ENCODE results near the gene ATP6V0D1. TPM values are rescaled to one million over a fixed set of nuclear protein-coding genes. Genes with fewer than 3 reads are reported as not detected.

Gene ATP6V0D1
- 65.5 and 76.6 TPM in 2 replicates for total RNA-seq (2014; rRNA removed)
- percentile 68 among the genes with signal in this experiment for Bru-seq, nascent RNA
- BruChase-seq, experiment 1, labeled RNA remaining after a 6-hour chase = percentile 80 among the genes with signal in this experiment
- BruChase-seq, experiment 2, labeled RNA remaining after a 2-hour chase = percentile 82 among the genes with signal in this experiment
- long read RNA-seq, transcript ATP6V0D1-201 (8 exons, 1,716 nt) = major isoform, 199 of 230 reads
- long read RNA-seq, partial matches to known transcripts = 11 of 230 reads
- long read RNA-seq, other reads (novel, unspliced or antisense) = 18 of 230 reads

DNA sequence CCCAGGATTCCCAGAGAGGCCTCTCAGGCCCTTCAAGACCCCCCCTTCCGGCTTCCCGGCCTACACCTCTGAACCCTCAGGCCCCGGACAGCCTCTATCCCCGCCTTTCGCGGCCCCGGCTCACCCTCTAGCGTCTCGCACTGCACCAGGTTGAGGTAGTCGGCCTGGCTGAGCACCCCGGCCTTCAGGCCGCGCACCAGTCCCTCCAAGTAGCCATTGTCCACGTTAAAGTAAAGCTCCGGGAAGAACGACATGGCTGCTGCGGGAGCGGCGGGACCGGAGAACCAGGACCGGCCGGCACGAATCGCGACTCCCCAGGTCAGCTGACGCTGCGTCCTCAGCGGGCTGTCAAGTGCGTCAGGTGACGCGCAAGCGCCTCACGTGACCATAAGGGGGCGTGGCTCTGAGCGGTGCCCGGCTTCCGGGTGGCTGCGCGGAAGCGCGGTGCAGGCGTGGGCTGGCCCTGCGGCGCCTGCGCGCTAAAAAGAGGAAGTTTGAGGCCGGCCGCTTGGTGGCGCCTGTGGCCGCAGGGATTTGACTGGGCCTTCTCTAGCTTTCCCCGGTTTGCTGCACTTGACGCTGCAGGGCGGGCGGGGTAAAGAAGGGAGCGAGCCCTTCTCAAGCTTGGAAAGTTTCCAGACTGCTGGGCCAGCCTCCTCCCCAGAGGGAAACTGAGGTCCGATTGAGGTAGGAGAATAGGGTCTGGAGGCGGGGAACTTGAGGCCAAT is at the start of gene ATP6V0D1:
Gene ATP6V0D1 (minus strand): TSS at position 325 of the 728 bp plus-strand sequence. CDS start 71 bp downstream, at position 254.
- Histone ChIP-seq H3K9me2 (replicated peaks; ENCODE audit: low read length) (no peaks in the 10 kb centered on the region), H4K20me1 (ENCODE audit: low read length) (no peaks in the 10 kb centered on the region; the same call in 1 of the 2 replicates), H3K4me3 (ENCODE audit: low read length) (peak within 1 kb of the TSS; percentile 90), H3F3A (ENCODE audit: low read length, unreplicated experiment) (no peaks in the 10 kb centered on the region), H3K4me1 (ENCODE audit: insufficient read depth, low read length) (peaks cover 7% of the 10 kb centered on the region; the same call in 1 of the 2 replicates), H3K9ac (ENCODE audit: low read length) (peak within 1 kb of the TSS; percentile 85), H3K4me2 (ENCODE audit: low read length) (peak within 1 kb of the TSS; percentile 86), H3K79me2 (ENCODE audit: low read length) (peaks cover 48% of the 10 kb centered on the region), H3K27me3 (ENCODE audit: low read length) (no peaks in the 10 kb centered on the region), H3K36me3 (ENCODE audit: low read depth, low read length) (no peaks in the 10 kb centered on the region), H3K9me3 (ENCODE audit: low read length) (no peaks in the 10 kb centered on the region), H3K27ac (ENCODE audit: low read length) (peak within 1 kb of the TSS; percentile 37), H2AFZ (ENCODE audit: low read length) (peak within 1 kb of the TSS; percentile 82)
- peak; percentile 71 for TF ChIP-seq CTCF (conservative IDR thresholded peaks at IDR 0.05; ENCODE audit: low read depth, low read length)
- no peak for TF ChIP-seq EZH2phosphoT487 (IDR thresholded peaks at IDR 0.05; ENCODE audit: borderline replicate concordance, low read length)
- no peak for TF ChIP-seq EZH2 (IDR thresholded peaks at IDR 0.05; ENCODE audit: low read length, unreplicated experiment)
- POLR2A ChIA-PET (ENCODE audit: unreplicated experiment) = interaction anchor here (0.5 to 0.6 kb wide), 5 partner anchors 19 to 756 kb away, joined by 3 to 8 read pairs (median 4); no protein-coding TSS in a partner anchor
- CTCF ChIA-PET = interaction anchor here (0.6 to 1.8 kb wide), 3 partner anchors 33 to 528 kb away, joined by 4 to 9 read pairs (median 4); no protein-coding TSS in a partner anchor
- DNase-seq (peak; percentile 97), ATAC-seq (peak; percentile 93)
- no TSS peak for BruUV-seq (replicated peaks)
- intact Hi-C loops (cut with micrococcal nuclease) = no loop called here

DNA sequence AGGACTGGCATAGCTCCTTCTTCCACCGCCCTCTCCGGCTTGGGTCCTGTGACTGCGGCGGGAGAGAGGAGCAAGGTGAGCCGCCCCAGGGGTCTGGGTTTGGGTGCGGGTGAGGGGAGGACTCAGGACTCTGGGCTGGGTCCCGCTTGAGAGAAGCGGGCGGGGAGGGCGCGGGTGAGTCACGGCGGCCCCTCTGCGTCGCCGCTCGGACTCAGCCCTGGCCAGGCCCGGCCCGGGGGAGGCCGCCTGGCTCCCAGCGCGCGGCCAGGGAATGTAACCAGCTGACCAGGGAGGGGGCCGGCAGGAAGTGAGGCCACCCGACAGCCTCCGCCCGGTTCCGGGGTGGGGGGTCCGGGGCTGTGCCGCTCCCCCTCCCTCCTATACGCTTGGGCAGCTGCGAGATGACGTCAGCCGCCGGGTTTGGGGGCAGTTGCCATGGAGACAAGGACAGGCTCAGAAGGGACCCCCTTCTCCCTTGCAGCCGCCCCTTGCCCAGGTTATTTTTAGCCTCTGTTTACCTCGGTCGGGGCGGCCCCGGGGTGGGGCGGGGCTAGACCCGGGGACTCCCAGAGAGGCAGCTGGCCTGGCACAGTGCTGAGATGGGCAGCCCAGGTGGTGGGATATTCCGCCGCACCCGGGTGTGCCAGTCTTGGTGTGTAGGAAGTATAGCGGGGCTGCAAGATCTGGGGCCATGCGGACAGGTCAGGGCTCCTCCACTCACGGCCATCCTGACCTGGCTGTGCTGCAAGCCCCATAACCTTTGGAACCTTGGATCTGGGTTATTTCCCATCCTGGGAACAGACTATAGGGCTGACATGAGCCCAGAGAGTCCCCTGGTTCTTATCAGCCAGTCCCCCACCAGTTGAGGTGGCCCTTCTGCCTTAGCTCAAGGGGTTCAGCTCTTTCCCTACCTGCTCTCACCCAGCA is 49.3 kb upstream of the ATP6V0D1 start:
- Histone ChIP-seq H3K9ac (ENCODE audit: low read length) (peak overlapping the region; percentile 84), H3K4me2 (ENCODE audit: low read length) (peak overlapping the region; percentile 96), H3K9me3 (ENCODE audit: low read length) (no peaks in the 10 kb centered on the region), H4K20me1 (ENCODE audit: low read length) (peaks cover 6% of the 10 kb centered on the region; the same call in 1 of the 2 replicates), H3K27ac (ENCODE audit: low read length) (peak overlapping the region; percentile 3; the same call in 1 of the 2 replicates), H3K4me3 (ENCODE audit: low read length) (peak overlapping the region; percentile 80), H3K79me2 (ENCODE audit: low read length) (peaks cover 42% of the 10 kb centered on the region), H2AFZ (ENCODE audit: low read length) (peak overlapping the region; percentile 71), H3K27me3 (ENCODE audit: low read length) (no peaks in the 10 kb centered on the region), H3K9me2 (replicated peaks; ENCODE audit: low read length) (no peaks in the 10 kb centered on the region), H3K4me1 (ENCODE audit: insufficient read depth, low read length) (no peaks in the 10 kb centered on the region; the same call in 1 of the 2 replicates), H3K36me3 (ENCODE audit: low read depth, low read length) (no peaks in the 10 kb centered on the region), H3F3A (ENCODE audit: low read length, unreplicated experiment) (no peaks in the 10 kb centered on the region)
- intact Hi-C loops (cut with micrococcal nuclease) = no loop called here
- CTCF ChIA-PET = interaction anchor here (1.4 kb wide), 1 partner anchor 9 kb away, joined by 3 read pairs; no protein-coding TSS in a partner anchor
- POLR2A ChIA-PET (ENCODE audit: unreplicated experiment) = no interaction called here
- DNase-seq (peak; percentile 32), ATAC-seq (peak; percentile 56)
- no TSS peak for BruUV-seq (replicated peaks)
- TF ChIP-seq CTCF (conservative IDR thresholded peaks at IDR 0.05; ENCODE audit: low read depth, low read length) (no peak), EZH2 (IDR thresholded peaks at IDR 0.05; ENCODE audit: low read length, unreplicated experiment) (no peak), EZH2phosphoT487 (IDR thresholded peaks at IDR 0.05; ENCODE audit: borderline replicate concordance, low read length) (no peak)

All from PC-3 (cell line).